Kidney capillary endothelial cell (primary cell): ENCODE data around the gene RPRD2.

Experiments
- DNase-seq: peaks from one replicate; pipeline ENCODE4 v3.0.0-alpha.2; 2018; ENCODE audit warnings: low spot score

The RPRD2 gene

GRCh38 chr1:150514913-150515327 lies 151.0 kb downstream of the RPRD2 start:
- no peak for DNase-seq

- DNase-seq, result peak; percentile 93
Observed at GRCh38 chr1:150515328-150516049, 151.5 kb downstream of the RPRD2 start, which contains the start of gene FALEC. Gene FALEC, plus strand, starts transcription at chr1:150515752.

- DNase-seq, result no peak
Observed at GRCh38 chr1:150516050-150516591, 152.2 kb downstream of the RPRD2 start.

GRCh38 chr1:150516616-150517015 lies 152.7 kb downstream of the RPRD2 start:
- no peak for DNase-seq

GRCh38 chr1:150521196-150521968 lies 157.4 kb downstream of the RPRD2 start:
- no peak for DNase-seq

- DNase-seq, result no peak
Observed at GRCh38 chr1:150525348-150525747, 161.4 kb downstream of the RPRD2 start.
